IPS-NIHi11 (cell line): ENCODE data around the gene MYL9.
"Not testable (repeated sequence)": the region's sequence is repeated elsewhere in the genome, so short reads cannot be mapped to it uniquely, and the experiment has no call there.

Experiments used
- DNase-seq: peaks from one replicate; pipeline ENCODE4 v3.0.0; 2012; ENCODE audit warnings: mixed read lengths, low spot score

Gene MYL9

DNA sequence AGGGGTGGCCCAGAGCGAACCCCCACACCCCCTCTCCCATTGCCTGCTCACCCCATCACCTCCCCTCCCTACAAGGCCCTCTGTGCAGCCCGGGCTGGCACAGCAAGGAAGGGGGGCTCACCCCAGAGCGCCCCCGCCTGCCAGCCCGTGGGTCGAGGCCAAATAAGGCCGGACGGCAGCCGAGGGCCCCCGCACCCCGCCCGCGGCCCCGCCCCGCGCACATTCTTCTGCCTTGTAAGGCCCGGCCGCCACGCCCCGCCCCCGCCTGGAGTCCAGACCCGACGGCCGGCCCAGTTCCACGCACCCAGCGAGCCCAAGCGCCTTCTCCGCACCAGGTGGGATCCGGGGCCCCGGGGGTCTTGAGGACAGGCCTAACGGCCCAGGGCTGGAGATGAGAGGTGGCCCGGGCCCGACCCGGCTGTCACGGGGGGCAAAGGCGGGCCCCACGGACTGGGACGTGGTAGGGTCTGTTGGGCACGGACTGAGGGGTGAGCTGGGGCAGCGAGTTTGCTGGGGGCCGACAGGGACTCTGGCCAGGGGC is at the start of gene MYL9:
MYL9 (plus strand) TSS at position 293 of the 541 bp plus-strand sequence. CDS start 3,366 bp downstream, outside the sequence.
- peak; percentile 94 for DNase-seq

- DNase-seq, result no peak
Observed at GRCh38 chr20:36491901-36492617, 49.3 kb upstream of the MYL9 start.

DNA sequence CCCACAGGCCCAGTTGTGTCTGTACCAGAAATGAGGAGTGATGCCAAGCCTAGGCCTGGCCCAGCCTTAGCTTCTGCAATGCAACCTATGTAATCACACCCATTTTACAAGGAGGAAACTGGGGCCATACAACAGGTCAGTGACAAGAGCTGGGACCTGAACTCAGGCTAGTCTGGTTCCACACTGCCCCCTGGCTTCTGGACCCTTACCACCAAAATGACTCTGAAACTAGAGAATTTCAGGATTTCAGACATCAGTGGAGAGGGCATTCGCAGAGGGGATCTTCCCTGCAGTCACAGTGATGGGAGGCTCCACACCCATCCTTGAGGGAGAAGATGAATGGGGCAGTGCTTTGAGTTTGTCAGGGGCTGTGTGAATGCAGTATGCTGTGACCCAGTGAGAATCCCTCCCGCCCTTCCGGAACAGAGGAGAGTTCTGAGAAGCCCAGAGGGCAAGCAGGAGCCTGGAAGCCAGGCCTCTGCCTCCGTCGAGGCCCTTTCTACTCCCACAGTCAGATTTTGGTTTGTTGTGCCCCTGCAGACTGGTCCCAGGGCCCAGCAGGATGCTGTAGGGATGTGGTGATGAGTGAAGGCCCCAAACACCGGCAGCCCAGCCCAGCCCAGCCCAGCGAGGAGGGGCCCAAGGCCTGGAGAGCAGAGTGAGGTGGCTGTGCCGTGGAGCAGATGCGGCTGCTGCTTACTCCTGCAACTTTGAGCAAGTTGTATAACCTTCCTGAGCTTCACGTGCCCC is 48.1 kb upstream of the MYL9 start:
- peak; percentile 56 for DNase-seq

GRCh38 chr20:36493801-36494114 is 47.6 kb upstream of the MYL9 start:
- DNase-seq, result no peak

DNA sequence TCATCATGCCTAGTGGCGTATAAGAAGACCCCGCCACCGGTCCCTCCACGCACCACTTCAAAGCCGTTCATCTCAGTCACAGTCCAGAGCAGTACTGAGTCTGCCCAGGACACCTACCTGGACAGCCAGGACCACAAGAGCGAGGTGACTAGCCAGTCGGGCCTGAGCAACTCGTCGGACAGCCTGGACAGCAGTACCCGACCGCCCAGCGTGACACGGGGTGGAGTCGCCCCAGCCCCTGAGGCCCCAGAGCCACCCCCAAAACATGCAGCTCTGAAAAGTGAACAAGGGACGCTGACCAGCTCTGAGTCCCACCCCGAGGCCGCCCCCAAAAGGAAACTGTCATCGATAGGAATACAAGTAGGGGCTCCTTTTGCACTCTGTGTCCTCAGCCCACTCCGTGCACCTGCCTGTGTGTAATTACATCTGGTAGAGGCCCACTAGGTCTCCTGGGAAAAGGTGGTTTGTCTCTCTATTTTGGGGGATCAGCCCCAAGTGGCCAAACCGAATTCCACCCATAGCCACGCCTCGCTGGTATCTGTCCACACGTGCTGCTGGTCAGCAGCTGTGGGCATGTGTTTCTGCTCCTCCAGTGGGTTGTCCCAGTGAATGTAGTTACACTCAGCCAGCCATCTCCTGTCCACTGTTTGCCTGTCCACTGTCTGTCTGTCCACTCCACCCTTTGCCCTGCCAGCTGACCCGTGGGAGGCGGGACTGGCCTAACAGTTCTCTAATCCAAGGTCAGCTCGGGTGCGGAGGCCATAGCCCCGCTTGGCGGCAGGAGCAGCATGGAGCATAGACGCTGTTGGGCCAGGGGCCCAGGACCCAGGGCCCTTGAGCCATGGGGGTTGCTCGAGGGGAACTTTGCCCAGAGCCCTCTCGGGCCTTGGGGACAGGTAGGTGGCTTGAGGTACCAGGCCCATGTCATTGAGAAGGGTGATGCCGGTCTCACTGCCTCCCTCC is 44.3 kb upstream of the MYL9 start:
- DNase-seq, result no peak

GRCh38 chr20:36497856-36498255 is 43.5 kb upstream of the MYL9 start:
- no peak for DNase-seq

- DNase-seq, result no peak
Observed at GRCh38 chr20:36498386-36499179, 42.7 kb upstream of the MYL9 start.

GRCh38 chr20:36499211-36499610 is 42.1 kb upstream of the MYL9 start:
- no peak for DNase-seq

DNA sequence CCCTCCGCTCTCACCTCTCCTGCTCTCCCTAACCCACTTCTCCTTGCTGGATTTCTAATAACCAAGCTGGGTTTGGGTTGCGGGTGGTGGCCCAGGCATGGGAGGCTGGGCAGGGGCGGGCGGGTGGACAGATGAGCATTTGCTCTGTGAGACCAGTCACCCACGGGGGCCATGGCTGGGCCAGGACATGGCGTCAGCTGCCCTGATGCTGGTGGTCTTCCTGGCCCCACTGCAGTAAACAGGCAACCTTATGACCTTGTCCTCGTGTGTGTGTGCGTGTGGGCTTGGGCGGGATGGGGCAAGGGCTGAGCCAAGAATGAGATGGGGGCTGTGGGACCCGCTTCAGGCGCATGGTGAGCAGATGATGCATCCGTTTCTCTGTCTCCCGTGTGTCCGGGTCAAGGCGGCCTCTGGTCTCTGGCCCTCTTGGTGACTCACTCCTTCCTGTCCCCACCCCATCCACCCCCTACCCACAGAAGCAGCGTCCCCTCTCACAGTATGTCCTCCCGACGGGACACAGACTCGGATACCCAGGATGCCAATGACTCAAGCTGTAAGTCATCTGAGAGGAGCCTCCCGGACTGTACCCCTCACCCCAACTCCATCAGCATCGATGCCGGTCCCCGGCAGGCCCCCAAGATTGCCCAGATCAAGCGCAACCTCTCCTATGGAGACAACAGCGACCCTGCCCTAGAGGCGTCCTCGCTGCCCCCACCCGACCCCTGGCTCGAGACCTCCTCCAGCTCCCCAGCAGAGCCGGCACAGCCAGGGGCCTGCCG is 41.4 kb upstream of the MYL9 start:
- no peak for DNase-seq

DNA sequence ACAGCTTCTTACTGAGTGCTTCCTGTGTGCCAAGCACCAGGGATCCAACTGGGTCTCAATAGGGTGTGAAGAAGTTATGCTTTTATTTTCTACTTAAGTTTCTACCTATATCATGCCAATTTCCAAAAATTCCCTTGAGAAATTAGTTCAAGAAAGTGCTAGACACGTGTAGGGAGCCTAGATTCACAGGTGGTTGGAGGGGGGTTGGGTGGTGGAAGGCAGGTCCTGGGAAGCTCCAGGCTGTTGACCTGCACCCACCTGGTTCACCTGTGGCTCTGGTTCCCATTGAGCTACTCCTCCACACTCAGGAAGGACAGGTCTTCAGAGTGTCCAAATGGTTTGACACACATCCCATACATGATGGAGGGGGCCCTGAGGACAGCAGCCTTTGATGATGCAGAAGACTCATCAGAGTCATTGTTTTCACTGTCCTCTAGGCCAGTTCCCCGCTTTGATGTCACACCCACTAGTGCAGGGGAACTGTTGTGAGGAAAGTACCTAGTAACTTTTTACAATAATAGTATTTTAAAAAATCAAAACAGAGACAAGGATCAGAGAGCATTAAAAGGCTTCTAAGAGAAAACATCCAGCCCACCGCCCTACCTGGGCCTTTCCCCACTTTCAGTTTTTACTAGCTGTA is 39.8 kb upstream of the MYL9 start:
- no peak for DNase-seq

GRCh38 chr20:36504295-36504694 is 37.0 kb upstream of the MYL9 start:
- no peak for DNase-seq

- DNase-seq, result no peak
Observed at GRCh38 chr20:36506253-36506652, 35.1 kb upstream of the MYL9 start.

DNA sequence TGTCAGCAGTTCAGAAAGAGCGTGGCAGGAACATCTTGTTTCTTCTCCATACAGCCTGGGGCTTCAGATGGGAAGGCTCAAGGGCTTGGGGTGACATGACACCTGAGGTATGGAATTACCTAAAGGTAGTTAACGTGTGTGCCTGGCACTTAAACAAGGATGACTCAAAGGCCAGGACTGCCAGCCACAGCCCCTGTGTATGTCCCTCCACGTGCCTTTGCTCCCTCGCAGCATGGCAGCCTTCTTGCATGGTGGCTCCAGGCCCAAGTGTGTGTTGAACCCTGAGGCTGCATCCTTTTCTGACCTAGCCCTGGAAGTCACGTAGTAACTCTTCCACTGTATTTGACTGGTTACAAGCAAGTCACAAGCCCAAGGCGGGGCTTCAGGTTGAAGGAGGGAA is 33.6 kb upstream of the MYL9 start:
- DNase-seq, result no peak

- DNase-seq, result no peak
Observed at GRCh38 chr20:36519012-36519719, 22.2 kb upstream of the MYL9 start.

GRCh38 chr20:36519944-36520343 is 21.4 kb upstream of the MYL9 start:
- no peak for DNase-seq

DNA sequence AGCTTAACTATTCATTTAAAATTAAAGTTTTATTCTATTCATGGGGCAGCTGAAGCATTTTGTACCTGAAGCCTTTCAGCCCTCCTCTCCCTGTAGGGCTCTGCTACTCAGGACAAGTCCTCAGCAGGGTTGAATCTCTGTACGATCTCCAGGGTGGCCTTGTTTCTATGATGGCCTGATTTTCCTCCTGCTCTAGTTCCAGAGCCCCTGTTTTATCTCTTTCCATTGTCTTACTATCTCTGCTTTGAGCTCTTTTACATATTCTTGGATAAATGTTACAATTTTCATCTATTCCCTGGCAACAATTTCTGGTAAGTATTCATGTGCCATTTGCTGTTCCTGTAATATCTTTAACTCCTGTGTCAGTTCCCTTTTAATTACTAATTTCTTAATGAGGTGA is 19.8 kb upstream of the MYL9 start:
- DNase-seq, result no peak

- not testable (repeated sequence) for DNase-seq
Observed at GRCh38 chr20:36522412-36522811, 18.9 kb upstream of the MYL9 start.

DNA sequence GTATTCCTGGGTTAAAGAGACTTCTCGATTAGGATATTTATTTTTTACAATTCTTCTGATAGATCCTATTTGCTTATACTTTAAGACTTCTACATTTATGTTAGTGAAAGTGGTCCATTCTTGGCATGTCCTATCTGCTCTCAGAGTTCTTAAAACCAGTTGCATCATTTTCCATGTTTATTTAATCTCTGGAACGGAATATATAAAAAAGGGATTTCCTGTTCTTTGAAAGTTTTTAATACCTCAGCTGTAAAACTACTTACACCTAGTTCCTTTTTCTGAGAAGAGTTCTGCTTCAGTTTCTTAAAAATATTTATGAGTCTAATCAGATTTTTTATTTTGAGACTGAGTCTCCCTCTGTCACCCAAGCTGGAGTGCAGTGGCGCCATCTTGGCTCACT is 18.0 kb upstream of the MYL9 start:
- DNase-seq, result no peak

DNA sequence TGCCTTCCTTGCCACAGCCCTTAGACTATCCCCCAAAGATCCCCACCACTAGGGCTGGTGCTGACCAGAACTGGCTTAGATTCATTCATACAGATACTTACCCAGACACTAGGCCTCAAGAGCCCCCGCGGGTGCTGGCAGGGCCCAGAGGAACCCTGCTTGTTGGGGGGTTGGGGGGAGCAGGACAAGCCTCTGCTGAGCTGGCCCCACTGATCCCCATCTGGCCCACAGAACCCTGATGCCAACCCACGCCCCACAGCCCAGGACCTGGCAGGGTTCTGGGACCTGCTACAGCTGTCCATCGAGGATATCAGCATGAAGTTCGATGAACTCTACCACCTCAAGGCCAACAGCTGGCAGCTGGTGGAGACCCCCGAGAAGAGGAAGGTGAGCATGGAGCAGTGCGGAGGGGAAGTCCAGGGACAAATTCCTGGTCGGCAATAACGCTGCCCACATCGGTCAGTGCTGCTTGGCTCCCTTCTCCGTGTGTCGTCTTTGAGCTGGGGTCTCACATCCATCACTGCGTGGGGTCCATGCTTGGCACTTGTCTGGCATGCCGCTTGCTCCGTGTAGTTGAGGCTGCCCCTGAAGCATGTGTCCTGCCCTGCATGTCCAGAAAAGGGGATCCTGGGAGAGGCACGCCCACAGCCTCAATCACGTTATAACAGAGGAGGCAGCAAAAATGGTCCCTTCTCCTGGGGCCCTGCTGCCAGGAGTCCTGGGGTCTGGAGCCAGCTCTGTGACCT is 15.5 kb upstream of the MYL9 start:
- no peak for DNase-seq
